Neural cell (in vitro differentiated cells): ENCODE data around the gene GALNT14.

Experiments
- CTCF ChIP-seq: fragments of 450-650 bp; IDR thresholded peaks from 2 replicates; pipeline ENCODE4 v1.5.1; 2014; ENCODE audit warnings: antibody characterized with exemption, mild to moderate bottlenecking, moderate library complexity; ENCODE audit not compliant: poor library complexity, severe bottlenecking
- EP300 ChIP-seq: fragments of 450-650 bp; conservative IDR thresholded peaks from 2 replicates; pipeline ENCODE4 v1.6.1; 2014; ENCODE audit warnings: antibody characterized with exemption, mild to moderate bottlenecking, moderate library complexity; ENCODE audit not compliant: poor library complexity, severe bottlenecking
- POLR2AphosphoS5 ChIP-seq: IDR thresholded peaks from 2 replicates; pipeline ENCODE4 v1.6.1; 2012

- no peak for TF ChIP-seq EP300
- TF ChIP-seq CTCF: no peak
- no peak for TF ChIP-seq POLR2AphosphoS5
Measured at GRCh38 chr2:31071741-31072140, 66.5 kb downstream of the GALNT14 start.
